ENCODE measurements around the gene TFDP2. TPM values are rescaled to one million over a fixed set of nuclear protein-coding genes. Genes with fewer than 3 reads are reported as not detected.

Gene TFDP2
- total and polyA plus RNA-seq, 10 of the 15 experiments (the other 5 are each of a cell fraction or from before 2014, with no cell fraction given) = 28.3 to 100 (median 49.7) TPM

DNA sequence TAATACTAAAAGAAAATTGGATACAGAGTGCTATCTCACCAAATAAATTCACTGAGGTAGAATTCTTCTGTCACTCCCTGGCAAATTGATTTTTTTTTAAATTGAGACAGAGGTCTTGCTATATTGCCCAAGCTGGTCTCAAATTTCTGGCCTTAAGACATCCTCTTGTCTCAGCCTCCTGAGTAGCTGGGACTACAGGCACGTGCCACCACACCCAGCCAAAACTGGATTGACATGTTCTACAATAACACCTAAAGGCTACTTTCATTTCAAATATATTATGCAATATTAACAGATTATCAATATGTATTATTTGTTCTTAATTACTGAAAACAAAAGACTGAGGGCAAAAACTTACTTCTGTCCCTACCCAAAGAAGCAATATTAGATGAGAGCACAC lies 36.7 kb downstream of the TFDP2 start (continued):
- no peak for TF ChIP-seq BACH1 (IDR thresholded peaks at IDR 0.05; ENCODE audit: borderline replicate concordance)
- no peak for TF ChIP-seq CBX5 (IDR thresholded peaks at IDR 0.05; ENCODE audit: low read depth)
- TF ChIP-seq CHD4 (IDR thresholded peaks at IDR 0.05) = no peak
- TF ChIP-seq, protein P1, sequence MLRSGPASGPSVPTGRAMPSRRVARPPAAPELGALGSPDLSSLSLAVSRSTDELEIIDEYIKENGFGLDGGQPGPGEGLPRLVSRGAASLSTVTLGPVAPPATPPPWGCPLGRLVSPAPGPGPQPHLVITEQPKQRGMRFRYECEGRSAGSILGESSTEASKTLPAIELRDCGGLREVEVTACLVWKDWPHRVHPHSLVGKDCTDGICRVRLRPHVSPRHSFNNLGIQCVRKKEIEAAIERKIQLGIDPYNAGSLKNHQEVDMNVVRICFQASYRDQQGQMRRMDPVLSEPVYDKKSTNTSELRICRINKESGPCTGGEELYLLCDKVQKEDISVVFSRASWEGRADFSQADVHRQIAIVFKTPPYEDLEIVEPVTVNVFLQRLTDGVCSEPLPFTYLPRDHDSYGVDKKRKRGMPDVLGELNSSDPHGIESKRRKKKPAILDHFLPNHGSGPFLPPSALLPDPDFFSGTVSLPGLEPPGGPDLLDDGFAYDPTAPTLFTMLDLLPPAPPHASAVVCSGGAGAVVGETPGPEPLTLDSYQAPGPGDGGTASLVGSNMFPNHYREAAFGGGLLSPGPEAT (IDR thresholded peaks at IDR 0.05; ENCODE audit: low read depth) = no peak

DNA sequence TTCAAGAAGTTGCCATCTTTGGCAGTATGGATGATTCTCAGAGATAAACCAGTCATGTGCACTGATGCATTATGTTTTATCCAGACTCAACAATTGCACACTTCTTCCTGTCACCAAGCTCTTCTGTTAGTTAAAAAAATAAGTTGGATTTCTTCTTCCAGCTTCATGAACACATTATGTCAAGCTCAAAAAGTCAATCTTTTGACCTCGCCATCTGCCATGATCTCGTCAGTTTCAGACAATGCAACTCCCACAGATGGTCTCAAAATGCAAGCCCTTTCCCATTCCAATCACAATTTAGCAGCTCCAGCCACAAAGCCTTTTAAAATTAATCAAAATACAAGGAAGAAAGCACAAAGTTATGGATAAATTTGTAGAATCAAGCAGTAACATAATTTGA lies 42.8 kb downstream of the TFDP2 start:
- TF ChIP-seq, protein P2, sequence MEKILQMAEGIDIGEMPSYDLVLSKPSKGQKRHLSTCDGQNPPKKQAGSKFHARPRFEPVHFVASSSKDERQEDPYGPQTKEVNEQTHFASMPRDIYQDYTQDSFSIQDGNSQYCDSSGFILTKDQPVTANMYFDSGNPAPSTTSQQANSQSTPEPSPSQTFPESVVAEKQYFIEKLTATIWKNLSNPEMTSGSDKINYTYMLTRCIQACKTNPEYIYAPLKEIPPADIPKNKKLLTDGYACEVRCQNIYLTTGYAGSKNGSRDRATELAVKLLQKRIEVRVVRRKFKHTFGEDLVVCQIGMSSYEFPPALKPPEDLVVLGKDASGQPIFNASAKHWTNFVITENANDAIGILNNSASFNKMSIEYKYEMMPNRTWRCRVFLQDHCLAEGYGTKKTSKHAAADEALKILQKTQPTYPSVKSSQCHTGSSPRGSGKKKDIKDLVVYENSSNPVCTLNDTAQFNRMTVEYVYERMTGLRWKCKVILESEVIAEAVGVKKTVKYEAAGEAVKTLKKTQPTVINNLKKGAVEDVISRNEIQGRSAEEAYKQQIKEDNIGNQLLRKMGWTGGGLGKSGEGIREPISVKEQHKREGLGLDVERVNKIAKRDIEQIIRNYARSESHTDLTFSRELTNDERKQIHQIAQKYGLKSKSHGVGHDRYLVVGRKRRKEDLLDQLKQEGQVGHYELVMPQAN (conservative IDR thresholded peaks at IDR 0.05) = no peak
- TF ChIP-seq HCFC1 (IDR thresholded peaks at IDR 0.05; ENCODE audit: low read length) (no peak), STAT3 (IDR thresholded peaks at IDR 0.05; ENCODE audit: low read depth, low read length) (no peak), NRF1 (conservative IDR thresholded peaks at IDR 0.05; ENCODE audit: low read depth, low read length) (no peak), CREB1 (IDR thresholded peaks at IDR 0.05; ENCODE audit: low read depth) (no peak), BMI1 (IDR thresholded peaks at IDR 0.05; ENCODE audit: borderline replicate concordance) (no peak)
- TF ChIP-seq, protein P3, sequence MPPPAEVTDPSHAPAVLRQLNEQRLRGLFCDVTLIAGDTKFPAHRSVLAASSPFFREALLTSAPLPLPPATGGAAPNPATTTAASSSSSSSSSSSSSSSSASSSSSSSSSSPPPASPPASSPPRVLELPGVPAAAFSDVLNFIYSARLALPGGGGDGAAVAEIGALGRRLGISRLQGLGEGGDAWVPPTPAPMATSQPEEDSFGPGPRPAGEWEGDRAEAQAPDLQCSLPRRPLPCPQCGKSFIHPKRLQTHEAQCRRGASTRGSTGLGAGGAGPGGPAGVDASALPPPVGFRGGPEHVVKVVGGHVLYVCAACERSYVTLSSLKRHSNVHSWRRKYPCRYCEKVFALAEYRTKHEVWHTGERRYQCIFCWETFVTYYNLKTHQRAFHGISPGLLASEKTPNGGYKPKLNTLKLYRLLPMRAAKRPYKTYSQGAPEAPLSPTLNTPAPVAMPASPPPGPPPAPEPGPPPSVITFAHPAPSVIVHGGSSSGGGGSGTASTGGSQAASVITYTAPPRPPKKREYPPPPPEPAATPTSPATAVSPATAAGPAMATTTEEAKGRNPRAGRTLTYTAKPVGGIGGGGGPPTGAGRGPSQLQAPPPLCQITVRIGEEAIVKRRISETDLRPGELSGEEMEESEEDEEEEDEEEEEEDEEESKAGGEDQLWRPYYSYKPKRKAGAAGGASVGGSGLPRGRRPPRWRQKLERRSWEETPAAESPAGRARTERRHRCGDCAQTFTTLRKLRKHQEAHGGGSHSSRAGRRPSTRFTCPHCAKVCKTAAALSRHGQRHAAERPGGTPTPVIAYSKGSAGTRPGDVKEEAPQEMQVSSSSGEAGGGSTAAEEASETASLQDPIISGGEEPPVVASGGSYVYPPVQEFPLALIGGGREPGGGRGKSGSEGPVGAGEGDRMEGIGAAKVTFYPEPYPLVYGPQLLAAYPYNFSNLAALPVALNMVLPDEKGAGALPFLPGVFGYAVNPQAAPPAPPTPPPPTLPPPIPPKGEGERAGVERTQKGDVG (CRISPR knock-in tag; IDR thresholded peaks at IDR 0.05) = no peak
- ChIA-PET RAD21 (ENCODE audit: unreplicated experiment) (no interaction called here), CTCF (no interaction called here), SMC1A (ENCODE audit: uncharacterized antibody, unreplicated experiment) (interaction anchor here (0.7 kb wide), 1 partner anchor 34 kb away, joined by 3 read pairs; no protein-coding TSS in a partner anchor), POLR2A (no interaction called here)
- no peak for ATAC-seq
- H3K79me2 ChIP-seq (ENCODE audit: control insufficient read depth, insufficient read depth, low read length) = no peaks in the 10 kb centered on the region
- H3K36me3 ChIP-seq (ENCODE audit: control insufficient read depth in 2 of 2, insufficient read depth in 2 of 2, low read length in 1 of 2) = no peaks in the 10 kb centered on the region
- no peak overlapping the region for H3K27ac ChIP-seq (ENCODE audit: control insufficient read depth, insufficient read depth)
- intact Hi-C loops (cut with micrococcal nuclease; ENCODE audit: unreplicated experiment) (no loop called here), in situ Hi-C loops (cut with MboI) (no loop called here)
- H2AFZ ChIP-seq (ENCODE audit: control insufficient read depth, low read depth, low read length) = no peak overlapping the region
- no peaks in the 10 kb centered on the region for H3K27me3 ChIP-seq (replicated peaks in 1 of 2; ENCODE audit: control insufficient read depth in 2 of 2, insufficient read depth in 2 of 2, low read length in 1 of 2)
- H3K9ac ChIP-seq (ENCODE audit: control insufficient read depth, insufficient read depth, low read length) = no peak overlapping the region
- no peaks in the 10 kb centered on the region for H4K20me1 ChIP-seq (ENCODE audit: control insufficient read depth, insufficient read depth)
- H3K4me1 ChIP-seq (ENCODE audit: control insufficient read depth, insufficient read depth, low read length) = no peaks in the 10 kb centered on the region
- no TSS peak for BruUV-seq (replicated peaks)
- H3K9me3 ChIP-seq (replicated peaks; ENCODE audit: control insufficient read depth, insufficient read depth, low read length) = no peaks in the 10 kb centered on the region
- H3K4me3 ChIP-seq = no peak overlapping the region
- no peak for FAIRE-seq
- 50% methylated on average over 2 of the region's 2 CpGs for WGBS (ENCODE audit: insufficient coverage, insufficient replicate concordance, low lambda C conversion rate, missing lambda C conversion rate)
- no peak overlapping the region for H3K4me2 ChIP-seq (ENCODE audit: control insufficient read depth, insufficient read depth)
- DNase-seq (ENCODE audit: low read depth, low spot score) = no peak
